Astrocyte (in vitro differentiated cells and primary cell): ENCODE results near the gene HOXA13.

Experiments
- CTCF ChIP-seq: IDR thresholded peaks from 2 replicates; pipeline ENCODE4 v1.5.1; 2011; ENCODE audit warnings: low read depth, mild to moderate bottlenecking, inconsistent platforms, low read length, moderate library complexity; ENCODE audit not compliant: insufficient read depth
- EZH2 ChIP-seq: IDR thresholded peaks from 2 replicates; pipeline ENCODE4 v1.6.1; 2012; ENCODE audit warnings: mild to moderate bottlenecking, low read length, inconsistent platforms; ENCODE audit not compliant: insufficient read depth

GRCh38 chr7:27176524-27176845 is 23.4 kb downstream of the HOXA13 start:
- TF ChIP-seq CTCF (no peak), EZH2 (no peak)
